DMS 273 treated with DMSO at 0.1 percent for 48 hours (cell line): ENCODE measurements around the gene CSGALNACT2.
"Not testable (repeated sequence)": the region's sequence is repeated elsewhere in the genome, so short reads cannot be mapped to it uniquely, and the experiment has no call there.

Source experiments
- DNase-seq: peaks from one replicate; lab custom pipeline; 2025; lab: John Stamatoyannopoulos, UW

The CSGALNACT2 gene

DNA sequence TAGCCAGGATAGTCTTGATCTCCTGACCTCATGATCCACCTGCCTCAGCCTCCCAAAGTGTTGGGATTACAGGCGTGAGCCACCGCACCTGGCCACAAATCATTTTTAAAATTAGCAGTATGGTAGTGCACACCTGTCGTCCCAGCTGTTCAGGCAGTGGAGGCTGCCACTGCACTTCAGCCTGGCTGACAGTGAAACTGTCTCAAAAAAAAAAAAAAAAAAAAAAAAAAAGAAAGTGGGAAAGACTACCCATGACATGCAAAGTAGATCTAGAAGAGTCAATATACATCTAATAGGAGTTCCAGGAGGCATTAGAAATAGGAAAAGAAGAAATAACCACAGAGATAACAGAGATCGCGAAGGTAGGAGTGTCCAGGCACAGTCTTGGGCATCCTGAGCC lies 3.2 kb downstream of the CSGALNACT2 start:
- DNase-seq: no peak

DNA sequence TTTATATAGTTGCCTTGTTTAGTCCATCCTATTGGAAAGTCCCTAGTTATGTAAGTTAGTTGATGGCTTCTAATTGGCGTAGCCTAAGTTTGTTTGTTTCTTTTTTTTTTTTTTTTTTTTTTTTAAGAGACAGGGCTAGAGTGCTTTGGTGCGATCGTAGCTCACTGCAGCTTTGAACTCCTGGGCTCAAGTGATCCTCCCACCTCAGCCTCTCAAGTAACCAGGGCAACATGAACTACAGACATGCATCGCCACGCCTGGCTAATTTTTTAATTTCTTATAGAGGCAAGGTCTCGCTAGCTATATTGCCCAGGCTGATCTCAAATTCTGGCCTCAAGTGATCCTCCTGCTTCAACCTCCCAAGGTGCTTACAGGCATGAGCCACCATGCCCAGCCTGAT lies 7.1 kb downstream of the CSGALNACT2 start:
- DNase-seq: no peak

DNA sequence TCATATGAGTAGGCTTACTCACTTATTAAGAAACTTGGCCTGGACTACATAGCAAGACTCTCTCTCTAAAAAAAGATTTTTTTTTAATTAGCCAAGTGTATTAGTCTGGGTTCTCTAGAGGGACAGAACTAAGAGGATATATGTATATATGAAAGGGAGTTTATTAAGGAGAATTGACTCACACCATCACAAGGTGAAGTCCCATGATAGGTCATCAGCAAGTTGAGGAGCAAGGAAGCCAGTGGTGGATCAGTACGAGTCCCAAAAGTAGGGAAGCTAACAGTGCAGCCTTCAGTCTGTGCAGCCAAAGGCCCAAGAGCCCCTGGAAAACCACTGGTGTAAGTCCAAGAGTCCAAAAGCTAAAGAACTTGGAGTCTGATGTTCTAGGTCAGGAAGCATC lies 7.7 kb downstream of the CSGALNACT2 start:
- DNase-seq: not testable (repeated sequence)

DNA sequence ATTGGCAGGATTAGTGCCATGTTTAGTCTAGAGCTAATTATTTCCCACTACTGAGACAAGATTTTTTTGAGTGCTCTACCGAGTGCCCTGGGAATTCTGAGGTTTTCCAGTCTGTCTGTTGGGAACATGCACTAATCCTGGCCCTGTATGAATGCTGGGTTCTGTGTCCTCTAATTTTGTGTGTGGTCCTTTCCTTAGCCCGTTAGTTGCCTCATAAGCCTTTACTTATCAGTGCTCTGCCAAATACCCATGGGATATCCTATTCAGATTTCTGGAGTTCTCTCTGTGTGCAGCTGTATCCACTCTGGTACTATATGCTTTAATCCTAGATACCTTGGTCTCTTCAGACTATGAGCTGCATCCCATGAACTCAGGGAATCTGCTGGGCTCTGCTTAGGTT lies 13.1 kb downstream of the CSGALNACT2 start:
- no peak for DNase-seq

DNA sequence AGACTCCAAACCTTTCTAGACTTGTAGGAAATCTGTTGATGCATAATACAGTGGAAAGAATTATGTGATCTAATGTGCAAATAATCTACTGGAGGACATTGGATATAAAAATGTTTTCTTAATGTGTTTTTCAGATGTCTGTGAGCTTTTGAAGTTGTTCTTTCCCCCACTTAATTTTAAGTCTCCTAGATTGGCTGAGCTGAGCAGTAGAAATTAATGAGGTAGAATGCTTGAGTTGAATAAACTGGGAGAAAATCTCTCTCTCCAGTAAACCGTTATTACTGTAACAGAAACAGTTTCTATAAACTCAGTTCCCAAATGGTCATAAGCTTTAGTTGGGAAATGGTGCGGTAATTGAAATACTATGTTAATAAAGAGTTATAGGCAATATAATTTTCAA lies 15.7 kb downstream of the CSGALNACT2 start:
- DNase-seq: no peak

DNA sequence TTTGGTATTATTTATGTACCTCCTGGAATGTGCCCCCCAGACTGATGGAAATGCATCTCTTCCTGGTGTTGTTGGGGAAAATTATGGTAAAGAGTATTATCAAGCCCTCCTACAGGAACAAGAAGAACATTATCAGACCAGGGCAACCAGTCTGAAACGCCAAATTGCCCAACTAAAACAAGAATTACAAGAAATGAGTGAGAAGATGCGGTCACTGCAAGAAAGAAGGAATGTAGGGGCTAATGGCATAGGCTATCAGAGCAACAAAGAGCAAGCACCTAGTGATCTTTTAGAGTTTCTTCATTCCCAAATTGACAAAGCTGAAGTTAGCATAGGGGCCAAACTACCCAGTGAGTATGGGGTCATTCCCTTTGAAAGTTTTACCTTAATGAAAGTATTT lies 17.0 kb downstream of the CSGALNACT2 start:
- no peak for DNase-seq

DNA sequence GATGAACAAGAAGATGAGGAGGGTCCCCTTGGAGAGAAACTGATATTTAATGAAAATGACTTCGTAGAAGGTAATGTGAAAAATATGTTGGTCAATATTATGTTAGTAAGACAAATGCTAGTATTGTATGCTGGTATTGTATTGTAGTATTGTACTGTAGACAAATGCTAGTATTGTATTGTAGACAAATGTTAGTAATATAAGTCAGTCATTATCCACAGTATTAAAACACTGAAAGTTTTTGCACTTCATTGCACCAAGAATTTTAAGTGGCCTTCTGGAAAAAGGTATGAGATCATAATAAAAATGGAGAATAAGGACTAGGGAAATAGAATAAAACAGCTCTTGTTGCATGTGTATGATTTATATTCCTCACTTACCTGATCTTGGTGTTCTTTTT lies 17.5 kb downstream of the CSGALNACT2 start:
- DNase-seq: no peak

DNA sequence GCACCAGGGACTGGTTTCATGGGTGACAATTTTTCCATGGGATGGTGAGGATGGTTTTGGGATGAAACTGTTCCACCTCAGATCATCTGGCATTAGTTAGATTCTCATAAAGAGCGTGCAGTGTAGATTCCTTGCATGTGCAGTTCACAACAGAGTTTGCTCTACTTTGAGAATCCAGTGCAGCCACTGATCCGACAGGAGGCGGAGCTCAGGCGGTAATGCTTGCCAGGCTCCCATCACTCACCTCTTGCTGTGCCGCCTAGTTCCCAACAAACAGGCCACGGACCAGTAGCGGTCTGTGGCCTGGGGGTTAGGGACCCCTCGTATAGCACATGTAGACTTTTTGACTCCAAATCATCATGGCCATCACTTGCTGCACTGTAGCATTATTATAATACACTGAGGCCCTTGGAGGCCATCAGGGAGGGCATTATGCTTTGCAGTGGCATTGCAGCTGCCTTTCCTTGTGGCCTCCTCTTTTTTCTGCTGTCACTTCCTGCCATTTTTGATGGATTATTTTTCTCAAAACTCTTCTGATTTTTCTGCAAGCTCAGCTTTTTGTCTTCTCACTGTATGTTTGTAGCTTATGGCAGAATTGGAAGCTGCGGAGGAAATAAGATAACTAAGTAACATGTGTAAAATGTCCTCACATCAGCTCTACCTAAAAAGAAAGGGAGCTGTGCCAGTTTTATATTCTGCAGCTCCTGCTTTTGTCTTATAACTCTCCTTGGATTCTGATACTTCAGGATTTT lies 18.5 kb downstream of the CSGALNACT2 start:
- DNase-seq: no peak

DNA sequence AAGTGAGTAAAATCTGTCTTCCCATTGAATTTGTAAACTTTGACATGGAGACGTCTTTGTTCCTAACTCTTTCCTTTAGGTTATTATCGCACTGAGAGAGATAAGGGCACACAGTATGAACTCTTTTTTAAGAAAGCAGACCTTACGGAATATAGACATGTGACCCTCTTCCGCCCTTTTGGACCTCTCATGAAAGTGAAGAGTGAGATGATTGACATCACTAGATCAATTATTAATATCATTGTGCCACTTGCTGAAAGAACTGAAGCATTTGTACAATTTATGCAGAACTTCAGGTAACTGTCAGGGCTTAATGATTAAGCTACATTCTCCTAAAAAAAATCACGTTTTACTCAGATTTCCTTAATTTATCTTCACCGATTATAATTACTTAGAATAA lies 20.4 kb downstream of the CSGALNACT2 start:
- DNase-seq: no peak

DNA sequence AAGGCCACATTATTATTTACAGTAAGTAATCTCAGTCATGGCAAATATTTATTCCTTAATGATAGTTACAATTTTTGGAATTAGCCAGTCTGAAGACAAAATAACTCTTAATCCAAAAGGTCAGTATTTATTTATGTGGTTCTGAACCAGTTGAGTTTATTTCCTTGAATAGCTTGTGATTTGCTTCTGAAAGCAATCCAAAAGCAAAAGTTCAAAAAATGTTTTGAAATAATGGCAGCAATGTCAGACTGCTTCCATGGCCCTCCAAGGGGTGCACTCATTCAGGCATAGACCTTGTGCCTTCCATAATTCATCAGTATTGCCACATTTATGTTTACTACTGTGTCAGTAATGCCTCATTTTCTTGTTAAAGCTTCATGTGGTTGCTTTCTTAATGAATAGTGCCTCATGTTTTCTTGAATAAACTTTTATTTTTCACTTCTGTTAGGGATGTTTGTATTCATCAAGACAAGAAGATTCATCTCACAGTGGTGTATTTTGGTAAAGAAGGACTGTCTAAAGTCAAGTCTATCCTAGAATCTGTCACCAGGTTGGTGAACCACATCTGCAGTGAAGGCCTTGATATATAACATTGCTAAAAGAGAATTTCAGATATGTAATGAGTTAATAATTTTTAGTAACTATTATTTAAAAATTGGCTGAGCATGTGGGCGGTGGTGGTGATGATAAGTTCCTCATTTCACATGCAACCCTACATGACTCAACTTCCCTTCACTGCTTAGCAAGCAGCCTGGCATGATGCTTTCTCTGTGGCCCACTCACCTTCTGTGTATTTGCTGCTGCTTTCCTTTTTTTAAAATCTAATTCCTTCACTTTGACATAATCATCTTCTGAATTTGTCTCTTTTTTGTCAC lies 22.0 kb downstream of the CSGALNACT2 start:
- no peak for DNase-seq

DNA sequence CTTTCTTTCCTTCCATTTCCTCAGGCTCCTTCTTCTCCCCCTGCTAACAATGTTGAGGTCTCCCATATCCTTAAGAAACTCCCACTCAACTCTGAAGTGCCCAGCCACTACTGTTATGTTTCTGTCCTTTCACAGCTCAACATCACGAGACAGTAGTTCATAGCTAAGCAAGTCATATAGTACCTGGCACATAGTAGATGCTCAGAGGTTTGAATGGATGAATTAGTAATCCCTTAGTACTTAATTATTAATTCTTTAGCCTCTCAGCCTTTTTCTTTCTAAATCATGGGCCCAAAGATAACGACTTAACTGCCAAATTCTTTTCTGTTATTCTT lies 22.6 kb downstream of the CSGALNACT2 start:
- no peak for DNase-seq

DNA sequence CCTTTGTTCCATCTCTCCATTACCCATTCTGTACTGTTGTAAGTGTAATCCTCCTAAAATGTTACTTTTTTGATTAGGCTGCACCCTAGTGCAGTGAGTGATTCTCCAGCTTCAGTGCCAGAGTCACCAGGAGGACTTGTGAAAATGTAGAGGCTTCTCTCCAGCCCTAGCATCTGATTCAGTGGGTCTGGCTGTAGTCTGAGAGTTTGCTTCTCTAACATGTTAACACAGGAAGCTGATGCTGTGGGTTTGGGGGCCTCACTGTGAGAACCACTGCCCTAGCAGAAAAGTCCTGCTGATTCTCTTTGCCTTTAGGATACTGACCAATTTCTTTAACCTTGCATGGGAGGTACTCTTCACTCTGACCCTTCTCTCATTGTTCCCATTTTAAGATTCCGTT lies 24.4 kb downstream of the CSGALNACT2 start:
- no peak for DNase-seq

DNA sequence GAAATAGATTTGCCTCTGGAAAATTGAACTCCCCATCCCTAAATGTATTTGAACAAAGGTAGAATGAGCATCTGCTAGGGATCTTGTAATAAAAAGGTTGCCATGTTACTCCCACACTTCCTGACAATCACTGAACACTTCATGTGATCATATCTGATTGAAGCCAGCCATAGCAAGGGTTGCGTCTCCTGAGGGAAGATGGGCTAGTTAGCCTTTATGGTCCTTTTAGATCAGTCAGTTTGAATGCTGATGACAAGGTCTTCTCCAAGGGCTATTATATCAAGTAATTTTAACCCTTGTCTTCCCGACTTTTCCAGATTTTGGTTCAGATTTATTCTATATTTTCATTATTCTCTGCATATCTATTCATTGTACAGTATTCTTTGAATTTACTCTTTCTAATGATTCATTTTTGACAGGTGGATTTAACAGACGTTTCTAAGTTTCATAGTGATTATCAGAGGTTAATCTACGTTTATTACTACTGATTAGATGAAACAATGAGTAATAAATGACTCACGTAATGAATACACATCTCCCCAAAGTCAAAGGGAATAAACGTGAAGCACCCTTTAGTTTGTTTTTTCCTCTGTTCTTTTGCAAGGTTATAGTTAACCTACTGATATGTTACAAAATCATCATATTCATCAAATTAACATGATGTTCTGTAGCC lies 28.1 kb downstream of the CSGALNACT2 start:
- no peak for DNase-seq

DNA sequence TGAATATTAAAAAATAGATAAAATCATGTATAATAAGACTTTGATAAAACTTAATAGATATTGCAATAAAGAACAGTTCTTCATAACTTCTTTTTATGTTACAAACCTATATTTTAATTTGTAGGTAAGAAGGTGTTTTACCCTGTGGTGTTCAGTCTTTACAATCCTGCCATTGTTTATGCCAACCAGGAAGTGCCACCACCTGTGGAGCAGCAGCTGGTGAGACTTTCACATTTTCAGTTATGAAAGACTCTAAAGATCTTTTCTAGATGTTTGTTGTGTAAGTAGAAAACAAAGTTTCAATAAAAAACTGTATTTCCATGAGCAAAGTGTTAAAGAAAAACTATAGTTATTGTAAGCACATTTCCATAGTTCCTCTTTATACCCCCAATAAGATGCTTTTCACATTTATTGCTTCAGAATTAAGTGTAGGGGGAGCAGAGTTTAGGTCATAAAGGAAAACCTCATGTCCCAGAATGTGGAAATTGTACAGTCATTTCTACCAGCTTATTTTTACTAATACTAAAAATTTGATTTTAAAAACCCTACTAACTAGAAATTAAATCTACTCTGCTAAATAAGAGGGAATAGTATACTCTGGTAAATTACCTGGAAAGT lies 28.7 kb downstream of the CSGALNACT2 start:
- no peak for DNase-seq

DNA sequence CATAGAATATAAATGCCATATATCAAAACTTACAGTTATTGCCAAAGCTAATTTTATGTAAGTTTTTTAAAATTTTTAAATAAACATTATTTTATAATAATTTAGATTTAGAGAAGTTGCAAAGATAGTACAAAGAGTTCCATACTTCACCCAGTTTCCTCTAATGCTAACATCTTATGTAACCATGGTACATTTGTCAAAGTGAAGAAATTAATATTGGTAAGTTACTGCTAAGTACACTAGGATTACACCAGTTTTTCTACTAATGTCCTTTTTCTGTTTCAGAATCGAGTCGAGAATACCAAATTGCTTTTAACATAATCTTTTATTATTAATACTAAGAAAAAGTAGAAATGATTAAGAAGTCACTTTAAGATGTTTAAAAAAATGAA lies 29.2 kb downstream of the CSGALNACT2 start:
- no peak for DNase-seq

DNA sequence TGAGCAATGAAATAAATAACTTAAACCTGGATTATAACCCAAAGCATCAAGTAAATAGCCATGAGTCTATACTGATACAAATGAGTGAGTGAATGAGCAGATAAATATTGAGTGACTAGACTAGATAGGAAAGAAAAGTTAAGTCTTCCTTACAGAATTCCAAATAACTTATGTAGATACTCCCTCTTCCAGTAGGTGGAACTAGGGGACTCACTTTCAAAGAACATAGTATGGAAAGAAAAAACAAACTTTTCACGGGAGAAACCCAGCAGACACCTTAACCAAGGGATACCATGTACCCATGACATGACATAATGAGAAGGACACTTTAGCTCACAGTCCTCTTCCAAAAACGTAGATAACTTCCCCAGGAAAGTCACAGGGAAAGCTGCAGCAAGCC lies 32.2 kb downstream of the CSGALNACT2 start:
- no peak for DNase-seq

DNA sequence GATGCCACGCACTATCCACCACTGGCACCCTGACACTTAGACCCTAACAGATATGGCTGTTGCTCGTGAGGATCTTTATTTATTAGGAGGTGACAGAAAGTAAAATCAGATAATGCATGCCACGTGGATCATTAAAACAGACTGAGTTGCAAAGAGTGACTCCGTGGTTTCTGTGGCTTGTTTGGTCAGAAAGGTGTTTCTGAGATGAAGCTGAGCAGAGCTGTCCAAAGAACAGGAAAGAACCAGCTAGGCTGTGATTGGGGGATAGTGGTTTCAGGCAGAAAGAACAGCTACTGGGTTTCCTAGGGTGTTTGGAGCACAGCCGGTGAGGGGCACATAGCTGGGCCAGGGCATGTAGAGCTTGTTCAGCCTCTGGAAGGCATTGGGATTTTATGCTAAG lies 34.4 kb downstream of the CSGALNACT2 start:
- DNase-seq: no peak

DNA sequence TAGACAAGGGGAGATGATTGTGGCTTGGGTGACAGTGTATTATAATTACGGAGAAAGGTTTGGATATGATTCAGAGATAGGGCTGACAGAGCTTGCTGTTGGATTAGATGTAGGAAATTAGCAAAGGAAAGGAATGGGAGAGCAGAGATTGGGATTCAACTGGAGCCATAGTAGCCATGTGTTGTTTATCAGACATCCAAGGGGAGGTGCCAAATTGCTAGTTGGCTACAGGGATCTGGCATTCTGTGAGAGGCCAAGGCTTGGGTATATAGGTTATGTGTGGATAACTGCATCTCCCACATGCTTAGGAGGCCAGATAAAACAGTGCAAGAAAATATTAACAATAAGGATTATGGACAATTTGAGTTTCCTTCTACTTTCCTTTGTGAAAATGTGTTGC lies 34.9 kb downstream of the CSGALNACT2 start:
- no peak for DNase-seq

DNA sequence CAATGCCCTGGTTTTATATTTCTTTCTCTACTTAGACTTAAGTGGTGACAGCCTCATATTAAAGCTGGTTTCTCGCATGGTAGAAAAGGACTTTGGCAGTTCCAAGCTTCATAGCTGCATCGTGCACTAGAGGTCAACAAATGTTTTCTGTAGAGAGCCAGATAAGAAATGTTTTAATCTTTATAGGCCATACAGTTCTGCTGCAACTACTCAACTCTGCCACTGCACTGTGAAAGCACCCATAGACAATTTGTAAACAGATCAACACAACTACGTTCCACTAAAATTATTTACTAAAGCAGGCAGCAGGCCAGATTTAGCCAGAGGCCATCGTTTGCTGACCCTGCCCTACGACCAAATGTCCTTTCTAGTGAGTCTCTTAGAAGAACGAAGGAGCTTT lies 36.7 kb downstream of the CSGALNACT2 start:
- no peak for DNase-seq

DNA sequence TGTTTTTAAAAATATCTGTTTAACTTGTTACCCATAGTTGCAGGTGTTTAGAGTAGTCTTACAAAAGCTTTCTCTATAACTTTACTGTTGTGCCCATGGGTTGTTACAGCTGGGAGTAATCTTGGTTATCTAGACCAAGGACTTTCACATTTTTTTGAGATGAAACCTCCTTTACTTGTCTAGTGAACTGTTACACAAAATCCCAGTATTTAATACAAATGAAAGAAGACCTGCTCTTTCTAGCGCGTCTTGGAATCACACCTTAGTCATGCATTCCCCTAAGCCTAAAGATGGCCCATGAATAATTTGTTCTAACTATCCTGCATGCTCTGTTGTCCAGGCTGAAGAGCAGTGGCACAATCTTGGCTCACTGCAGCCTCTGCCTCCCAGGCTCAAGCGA lies 38.0 kb downstream of the CSGALNACT2 start:
- no peak for DNase-seq

DNA sequence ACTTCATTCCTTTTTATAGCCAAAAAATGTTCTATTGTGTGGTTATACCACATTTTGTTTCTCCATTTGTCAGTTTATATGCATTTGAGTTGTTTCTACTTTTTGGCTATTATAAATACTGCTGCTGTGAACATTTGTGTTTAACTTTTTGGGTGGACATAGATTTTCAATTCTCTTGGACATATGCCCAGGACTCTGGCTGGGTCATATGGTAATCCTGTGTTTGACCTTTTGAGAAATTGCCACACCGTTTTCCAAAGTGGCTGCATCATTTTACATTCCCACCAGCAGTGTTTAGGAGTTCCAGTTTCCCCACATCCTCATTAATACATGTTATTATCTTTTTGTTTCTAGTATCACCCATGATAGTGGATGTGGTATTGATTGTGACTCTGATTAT lies 39.4 kb downstream of the CSGALNACT2 start:
- DNase-seq: no peak

DNA sequence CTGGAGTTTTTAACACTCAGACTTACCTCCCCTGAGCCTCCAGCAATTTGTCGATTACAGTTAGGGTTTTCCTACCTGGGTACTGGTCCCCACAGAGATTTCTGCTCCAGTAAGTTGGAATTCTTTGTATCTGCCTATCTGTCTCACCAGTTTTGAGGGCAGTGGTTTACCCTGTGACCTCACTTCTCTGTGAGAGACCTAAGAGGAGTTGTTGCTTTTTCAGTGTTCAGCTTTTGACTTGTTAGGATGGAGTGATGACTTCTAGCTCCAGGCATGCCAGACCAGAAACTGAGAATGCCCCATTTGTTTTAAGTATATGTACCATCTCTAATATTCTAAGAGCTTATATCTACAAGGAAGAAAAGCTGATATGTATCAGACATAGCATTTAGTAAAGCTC lies 42.9 kb downstream of the CSGALNACT2 start:
- DNase-seq: no peak

DNA sequence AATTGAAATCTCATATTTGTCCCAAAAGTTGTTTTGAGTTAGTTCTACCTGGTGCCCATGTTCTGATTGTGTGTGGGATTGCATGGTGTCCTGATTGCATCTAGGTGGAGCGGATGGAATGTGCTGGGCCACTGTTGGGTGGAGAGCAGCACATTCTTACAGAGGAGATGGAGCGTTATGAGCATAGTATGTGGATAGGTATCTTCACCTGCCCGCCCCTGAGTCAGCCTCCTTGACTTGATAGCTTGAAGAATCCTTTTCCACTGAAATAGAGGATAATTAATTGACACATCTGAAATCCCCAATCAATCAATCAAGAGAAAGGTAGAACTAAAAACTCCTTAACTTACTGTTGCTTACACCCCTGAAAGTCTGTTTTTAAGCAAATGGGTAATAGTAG lies 45.5 kb downstream of the CSGALNACT2 start:
- DNase-seq: not testable (repeated sequence)
